Endodermal cell (in vitro differentiated cells): Measurements from ENCODE around the gene ITGA6. TPM values are rescaled to one million over a fixed set of nuclear protein-coding genes. Genes with fewer than 3 reads are reported as not detected.

Experiments used
- DNase-seq: peaks from one replicate; pipeline ENCODE4 v3.0.0-alpha.2; 2017
- H3K27ac ChIP-seq: 2 replicates; pipeline ENCODE4 v1.5.1; 2013; ENCODE audit warnings: mild to moderate bottlenecking, low read depth, low read length, moderate library complexity
- H3K27me3 ChIP-seq: 2 replicates; pipeline ENCODE4 v1.6.1; 2013; ENCODE audit warnings: mild to moderate bottlenecking, low read length, moderate library complexity; ENCODE audit not compliant: insufficient read depth, control insufficient read depth, poor library complexity, severe bottlenecking
- H3K36me3 ChIP-seq: 2 replicates; pipeline ENCODE4 v1.7.0; 2013; ENCODE audit warnings: mild to moderate bottlenecking, low read length, moderate library complexity; ENCODE audit not compliant: control insufficient read depth, insufficient read depth
- H3K4me1 ChIP-seq: one replicate; pipeline ENCODE4 v1.7.0; 2013; ENCODE audit warnings: low read length; ENCODE audit not compliant: control insufficient read depth, insufficient read depth
- H3K4me3 ChIP-seq: 2 replicates; pipeline ENCODE4 v1.5.1; 2013; ENCODE audit warnings: mild to moderate bottlenecking, low read length, moderate library complexity
- H3K9ac ChIP-seq: 2 replicates; pipeline ENCODE4 v1.6.1; 2013; ENCODE audit warnings: mild to moderate bottlenecking, low read length, moderate library complexity; ENCODE audit not compliant: poor library complexity, severe bottlenecking; ENCODE audit errors: extremely low read depth
- H3K9me3 ChIP-seq: 2 replicates; pipeline ENCODE4 v1.6.1; 2013; ENCODE audit warnings: mild to moderate bottlenecking, low read length, moderate library complexity; ENCODE audit not compliant: control insufficient read depth
- H3K27ac Mint-ChIP-seq: 2 replicates; pipeline ENCODE4 v1.8.0; 2020; ENCODE audit warnings: mixed read lengths
- H3K27me3 Mint-ChIP-seq: 2 replicates; pipeline ENCODE4 v1.8.0; 2021; ENCODE audit warnings: mild to moderate bottlenecking, mixed read lengths; ENCODE audit not compliant: insufficient read depth
- H3K36me3 Mint-ChIP-seq: 2 replicates; pipeline ENCODE4 v1.8.0; 2020; ENCODE audit warnings: low read depth, mixed read lengths
- H3K4me1 Mint-ChIP-seq: 2 replicates; pipeline ENCODE4 v1.8.0; 2020; ENCODE audit warnings: mixed read lengths
- H3K4me3 Mint-ChIP-seq: 2 replicates; pipeline ENCODE4 v1.8.0; 2020; ENCODE audit warnings: mild to moderate bottlenecking, moderate library complexity, mixed read lengths
- H3K9me3 Mint-ChIP-seq: 2 replicates; pipeline ENCODE4 v1.8.0; 2020; ENCODE audit warnings: mild to moderate bottlenecking, mixed read lengths
- WGBS, 2 experiments: methylation state at CpG; one replicate each; pipeline versions ENCODE4 v1.1.5 to v1.1.7; 2013; ENCODE audit warnings: missing lambda C conversion rate in 2 of 2, mixed read lengths in 1 of 2; ENCODE audit not compliant: insufficient coverage in 1 of 2, insufficient read length in 1 of 2; 5-methylcytosine and 5-hydroxymethylcytosine counted together
- total RNA-seq, 2 donors: library from RNA; stranded (reverse); fragmentation: NEBNext Ultra II Directional in 1 of 2; extraction: Animal tissue kit (Norgen Biotek cat#: 25700) in 1 of 2; gene quantifications; 2 replicates in 1 of 2; 3 replicates in 1 of 2; pipeline ENCODE4 v1.2.1, GENCODE V29; 2021
- TF ChIP-seq, protein P1 (sequence below): fragments of 200-600 bp; sonication (generic); conservative IDR thresholded peaks from 2 replicates; pipeline ENCODE4 v1.5.0; 2021; ENCODE audit warnings: antibody characterized with exemption, mild to moderate bottlenecking

The ITGA6 gene
- total RNA-seq, 2 donors from 2014 or later, result 35.8 to 45.7 TPM

DNA sequence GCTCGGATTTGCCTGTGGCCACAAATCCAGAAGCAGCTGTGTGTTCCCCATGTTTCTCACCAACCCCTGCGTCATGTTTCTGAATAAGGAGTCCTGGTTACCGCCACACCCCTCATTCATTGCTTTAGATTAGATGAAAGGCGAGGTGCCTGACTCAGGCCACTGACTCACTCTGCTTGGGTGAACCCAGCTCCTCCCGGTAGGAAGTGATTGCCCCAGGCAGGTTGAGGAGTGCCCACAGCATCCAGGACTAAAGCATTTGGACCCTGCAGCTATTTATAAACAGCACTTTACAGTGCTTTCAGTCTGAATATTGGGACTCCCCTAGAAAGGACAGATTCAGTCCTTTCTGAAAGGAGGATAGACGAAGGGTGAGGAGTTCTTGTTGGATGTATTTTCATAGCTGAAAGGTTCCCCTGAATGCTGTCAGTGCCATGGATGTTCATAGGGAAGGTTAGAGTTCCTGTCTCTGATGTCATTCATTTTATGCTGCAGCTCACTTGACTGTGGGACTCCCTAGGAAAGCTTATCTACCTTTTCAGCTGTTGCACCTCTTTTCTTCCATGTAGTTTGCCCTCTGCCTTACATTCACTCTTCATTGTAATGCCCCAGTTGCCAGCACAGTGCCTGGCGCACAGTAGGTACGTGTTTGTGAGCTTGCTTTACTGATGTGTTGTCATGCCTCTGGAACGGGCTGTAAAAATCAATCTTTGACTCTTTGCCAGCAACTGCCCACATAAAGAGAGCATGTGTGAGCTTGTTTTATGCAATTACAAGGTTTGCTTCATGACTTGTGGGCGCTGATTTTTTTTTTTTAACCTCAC, 14.9 kb downstream of the ITGA6 start:
- H3K9ac ChIP-seq, result no peak overlapping the region
- peaks cover 34% of the 10 kb centered on the region for H3K27me3 Mint-ChIP-seq
- no peaks in the 10 kb centered on the region for H3K4me1 ChIP-seq
- H3K4me3 ChIP-seq, result no peak overlapping the region
- H3K27ac Mint-ChIP-seq, result no peak overlapping the region
- no peak overlapping the region for H3K4me3 Mint-ChIP-seq
- H3K36me3 ChIP-seq, result no peaks in the 10 kb centered on the region
- no peaks in the 10 kb centered on the region for H3K9me3 ChIP-seq
- no peak overlapping the region for H3K27ac ChIP-seq
- TF ChIP-seq, protein P1, sequence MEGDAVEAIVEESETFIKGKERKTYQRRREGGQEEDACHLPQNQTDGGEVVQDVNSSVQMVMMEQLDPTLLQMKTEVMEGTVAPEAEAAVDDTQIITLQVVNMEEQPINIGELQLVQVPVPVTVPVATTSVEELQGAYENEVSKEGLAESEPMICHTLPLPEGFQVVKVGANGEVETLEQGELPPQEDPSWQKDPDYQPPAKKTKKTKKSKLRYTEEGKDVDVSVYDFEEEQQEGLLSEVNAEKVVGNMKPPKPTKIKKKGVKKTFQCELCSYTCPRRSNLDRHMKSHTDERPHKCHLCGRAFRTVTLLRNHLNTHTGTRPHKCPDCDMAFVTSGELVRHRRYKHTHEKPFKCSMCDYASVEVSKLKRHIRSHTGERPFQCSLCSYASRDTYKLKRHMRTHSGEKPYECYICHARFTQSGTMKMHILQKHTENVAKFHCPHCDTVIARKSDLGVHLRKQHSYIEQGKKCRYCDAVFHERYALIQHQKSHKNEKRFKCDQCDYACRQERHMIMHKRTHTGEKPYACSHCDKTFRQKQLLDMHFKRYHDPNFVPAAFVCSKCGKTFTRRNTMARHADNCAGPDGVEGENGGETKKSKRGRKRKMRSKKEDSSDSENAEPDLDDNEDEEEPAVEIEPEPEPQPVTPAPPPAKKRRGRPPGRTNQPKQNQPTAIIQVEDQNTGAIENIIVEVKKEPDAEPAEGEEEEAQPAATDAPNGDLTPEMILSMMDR, result no peak
- H3K4me1 Mint-ChIP-seq, result peaks cover 34% of the 10 kb centered on the region
- peaks cover 4% of the 10 kb centered on the region for H3K36me3 Mint-ChIP-seq
- DNase-seq, result no peak
- WGBS, 2 experiments, result 76 to 80% methylated on average over 6 to 10 of the region's 10 CpGs
- no peaks in the 10 kb centered on the region for H3K9me3 Mint-ChIP-seq
- H3K27me3 ChIP-seq, result no peaks in the 10 kb centered on the region

DNA sequence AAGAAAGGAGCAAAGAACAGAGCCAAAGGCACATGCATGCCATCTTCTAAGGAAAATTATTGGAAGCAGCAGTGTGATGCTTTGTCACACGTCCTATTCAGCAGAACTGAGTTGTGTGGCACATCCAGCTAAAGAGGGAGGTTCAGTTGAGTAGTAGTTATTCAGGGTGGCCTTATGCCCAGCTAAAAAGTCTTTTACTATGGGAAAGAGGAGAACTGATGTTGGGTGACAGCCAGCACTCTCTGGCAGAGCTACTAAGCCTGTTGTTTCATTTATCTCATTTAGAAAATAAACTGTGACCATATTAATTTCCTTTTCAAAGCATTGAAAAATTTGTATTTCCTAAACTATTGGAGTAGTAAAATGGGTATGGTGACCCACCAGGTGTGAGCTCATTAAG, 18.5 kb downstream of the ITGA6 start:
- Mint-ChIP-seq H3K27me3 (peaks cover 26% of the 10 kb centered on the region), H3K36me3 (peaks cover 2% of the 10 kb centered on the region), H3K4me3 (no peak overlapping the region), H3K4me1 (peaks cover 28% of the 10 kb centered on the region), H3K27ac (no peak overlapping the region), H3K9me3 (no peaks in the 10 kb centered on the region)
- WGBS, 2 experiments, result 87 to 94% methylated on average over 1 of the region's 1 CpG
- no peak overlapping the region for H3K4me3 ChIP-seq
- no peak overlapping the region for H3K9ac ChIP-seq
- H3K27ac ChIP-seq, result no peak overlapping the region
- TF ChIP-seq, protein P1, result no peak
- no peak for DNase-seq
- H3K36me3 ChIP-seq, result no peaks in the 10 kb centered on the region
- H3K27me3 ChIP-seq, result no peaks in the 10 kb centered on the region
- no peaks in the 10 kb centered on the region for H3K4me1 ChIP-seq
- H3K9me3 ChIP-seq, result no peaks in the 10 kb centered on the region

DNA sequence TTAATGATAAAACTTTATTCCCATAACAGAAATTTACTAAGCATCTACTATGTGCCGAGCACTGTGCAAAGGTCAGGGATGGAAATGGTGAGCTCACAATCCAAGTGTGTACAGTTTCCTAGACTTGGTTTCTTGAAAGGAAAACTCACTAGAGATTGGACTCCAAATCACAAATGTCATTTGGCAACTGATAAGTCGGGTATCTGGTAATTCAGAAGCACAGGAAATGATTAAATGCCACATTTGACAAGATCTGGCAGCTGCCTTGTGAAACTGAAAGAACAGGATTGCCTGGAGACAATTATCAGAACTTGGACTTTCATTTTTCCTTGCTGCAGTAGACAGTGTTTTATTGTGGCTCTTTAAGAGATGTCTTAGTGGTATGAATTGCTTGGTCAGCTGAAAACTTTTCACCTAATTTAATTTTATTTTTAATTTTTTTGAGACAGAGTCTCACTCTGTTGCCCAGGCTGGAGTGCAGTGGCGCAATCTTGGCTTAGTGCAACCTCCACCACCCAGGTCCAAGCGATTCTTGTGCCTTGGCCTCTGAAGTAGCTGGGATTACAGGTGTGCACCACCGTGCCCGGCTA, 19.2 kb downstream of the ITGA6 start:
- TF ChIP-seq, protein P1, result no peak
- H3K4me3 ChIP-seq, result no peak overlapping the region
- no peaks in the 10 kb centered on the region for H3K27me3 ChIP-seq
- no peaks in the 10 kb centered on the region for H3K9me3 ChIP-seq
- no peaks in the 10 kb centered on the region for H3K4me1 ChIP-seq
- H3K36me3 Mint-ChIP-seq, result peaks cover 2% of the 10 kb centered on the region
- no peak for DNase-seq
- peaks cover 29% of the 10 kb centered on the region for H3K27me3 Mint-ChIP-seq
- no peaks in the 10 kb centered on the region for H3K9me3 Mint-ChIP-seq
- peaks cover 22% of the 10 kb centered on the region for H3K4me1 Mint-ChIP-seq
- H3K36me3 ChIP-seq, result no peaks in the 10 kb centered on the region
- H3K9ac ChIP-seq, result no peak overlapping the region
- 93 to 96% methylated on average over 4 to 6 of the region's 6 CpGs for WGBS, 2 experiments
- H3K27ac ChIP-seq, result no peak overlapping the region
- no peak overlapping the region for H3K27ac Mint-ChIP-seq
- H3K4me3 Mint-ChIP-seq, result no peak overlapping the region
